Measurements from ENCODE around the gene POLR3GL. TPM values are rescaled to one million over a fixed set of nuclear protein-coding genes. Genes with fewer than 3 reads are reported as not detected.

Gene POLR3GL
- polyA plus RNA-seq, 1 donor from 2014 or later, result 38.6 TPM

GRCh38 chr1:145995148-145995881, 30.8 kb downstream of the POLR3GL start:
- Histone ChIP-seq H2AFZ (ENCODE audit: low read depth, low read length) (no peak overlapping the region), H3K9me3 (ENCODE audit: low read length) (no peaks in the 10 kb centered on the region), H3K79me2 (replicated peaks; ENCODE audit: insufficient read depth, low read length) (peaks cover 65% of the 10 kb centered on the region), H3K4me2 (ENCODE audit: low read length) (peak overlapping the region; percentile 100), H3K9me2 (ENCODE audit: insufficient read depth, low read length) (no peaks in the 10 kb centered on the region), H3K27ac (ENCODE audit: low read length) (peak overlapping the region; percentile 85), H3K36me3 (ENCODE audit: insufficient read depth, low read length) (peaks cover 29% of the 10 kb centered on the region), H3K27me3 (ENCODE audit: insufficient read depth, low read depth, low read length) (no peaks in the 10 kb centered on the region), H3F3A (ENCODE audit: insufficient read depth, low read length, poor library complexity, severe bottlenecking) (peaks cover 3% of the 10 kb centered on the region), H4K20me1 (ENCODE audit: insufficient read depth) (peaks cover 52% of the 10 kb centered on the region), H3K9ac (ENCODE audit: low read length) (peak overlapping the region; percentile 76), H3K4me3 (ENCODE audit: low read length) (peak overlapping the region; percentile 79)
- no peak for TF ChIP-seq POLR2AphosphoS5 (IDR thresholded peaks at IDR 0.05)
- no peak for TF ChIP-seq MXI1 (conservative IDR thresholded peaks at IDR 0.05; ENCODE audit: poor library complexity, severe bottlenecking)
- TF ChIP-seq RAD21 (conservative IDR thresholded peaks at IDR 0.05), result no peak
- TF ChIP-seq EP300 (conservative IDR thresholded peaks at IDR 0.05; ENCODE audit: poor library complexity, severe bottlenecking), result no peak
- no peak for TF ChIP-seq TAF1 (IDR thresholded peaks at IDR 0.05; ENCODE audit: low read depth)

DNA sequence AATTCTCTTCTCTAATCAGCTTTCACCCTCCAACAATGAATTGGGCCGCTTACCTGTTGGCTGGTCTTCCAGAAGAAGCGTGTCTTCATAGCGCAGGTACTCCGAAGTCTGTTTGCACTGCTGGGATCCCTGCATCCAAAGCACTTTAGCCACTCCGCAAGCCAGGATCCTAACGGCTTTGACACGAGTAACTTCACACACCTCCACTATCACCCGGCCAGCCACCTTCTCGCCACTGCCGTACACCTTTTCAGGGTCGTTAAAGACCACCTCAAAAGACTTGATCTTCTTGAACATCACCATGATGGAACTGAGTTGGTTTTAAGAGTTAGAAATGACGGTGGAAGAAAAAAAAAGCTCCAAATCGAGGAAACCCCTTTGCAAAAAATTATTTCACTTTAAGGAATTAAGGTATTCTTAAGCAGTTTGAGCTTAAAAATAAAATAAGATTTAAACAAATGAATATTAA, 31.5 kb downstream of the POLR3GL start:
- H3K4me2 ChIP-seq (ENCODE audit: low read length), result no peak overlapping the region
- H3K27me3 ChIP-seq (ENCODE audit: insufficient read depth, low read depth, low read length), result no peaks in the 10 kb centered on the region
- peaks cover 3% of the 10 kb centered on the region for H3F3A ChIP-seq (ENCODE audit: insufficient read depth, low read length, poor library complexity, severe bottlenecking)
- H2AFZ ChIP-seq (ENCODE audit: low read depth, low read length), result no peak overlapping the region
- H3K4me3 ChIP-seq (ENCODE audit: low read length), result peak overlapping the region; percentile 79
- H3K27ac ChIP-seq (ENCODE audit: low read length), result peak overlapping the region; percentile 85
- H3K79me2 ChIP-seq (replicated peaks; ENCODE audit: insufficient read depth, low read length), result peaks cover 59% of the 10 kb centered on the region
- no peak for TF ChIP-seq RAD21 (conservative IDR thresholded peaks at IDR 0.05)
- TF ChIP-seq REST (IDR thresholded peaks at IDR 0.05; ENCODE audit: borderline replicate concordance), result no peak
- no peak for TF ChIP-seq TAF1 (IDR thresholded peaks at IDR 0.05; ENCODE audit: low read depth)
- TF ChIP-seq MXI1 (conservative IDR thresholded peaks at IDR 0.05; ENCODE audit: poor library complexity, severe bottlenecking), result no peak
- TF ChIP-seq POLR2AphosphoS5 (IDR thresholded peaks at IDR 0.05), result no peak
- TF ChIP-seq SMC3 (conservative IDR thresholded peaks at IDR 0.05; ENCODE audit: poor library complexity), result no peak
- TF ChIP-seq EZH2 (IDR thresholded peaks at IDR 0.05; ENCODE audit: borderline replicate concordance, insufficient read depth, low read length, poor library complexity, severe bottlenecking), result no peak
- TF ChIP-seq, protein P1, sequence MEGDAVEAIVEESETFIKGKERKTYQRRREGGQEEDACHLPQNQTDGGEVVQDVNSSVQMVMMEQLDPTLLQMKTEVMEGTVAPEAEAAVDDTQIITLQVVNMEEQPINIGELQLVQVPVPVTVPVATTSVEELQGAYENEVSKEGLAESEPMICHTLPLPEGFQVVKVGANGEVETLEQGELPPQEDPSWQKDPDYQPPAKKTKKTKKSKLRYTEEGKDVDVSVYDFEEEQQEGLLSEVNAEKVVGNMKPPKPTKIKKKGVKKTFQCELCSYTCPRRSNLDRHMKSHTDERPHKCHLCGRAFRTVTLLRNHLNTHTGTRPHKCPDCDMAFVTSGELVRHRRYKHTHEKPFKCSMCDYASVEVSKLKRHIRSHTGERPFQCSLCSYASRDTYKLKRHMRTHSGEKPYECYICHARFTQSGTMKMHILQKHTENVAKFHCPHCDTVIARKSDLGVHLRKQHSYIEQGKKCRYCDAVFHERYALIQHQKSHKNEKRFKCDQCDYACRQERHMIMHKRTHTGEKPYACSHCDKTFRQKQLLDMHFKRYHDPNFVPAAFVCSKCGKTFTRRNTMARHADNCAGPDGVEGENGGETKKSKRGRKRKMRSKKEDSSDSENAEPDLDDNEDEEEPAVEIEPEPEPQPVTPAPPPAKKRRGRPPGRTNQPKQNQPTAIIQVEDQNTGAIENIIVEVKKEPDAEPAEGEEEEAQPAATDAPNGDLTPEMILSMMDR (IDR thresholded peaks at IDR 0.05; ENCODE audit: poor library complexity, severe bottlenecking), result no peak
- no peaks in the 10 kb centered on the region for H3K9me3 ChIP-seq (ENCODE audit: low read length)
- H4K20me1 ChIP-seq (ENCODE audit: insufficient read depth), result peaks cover 50% of the 10 kb centered on the region
- H3K9ac ChIP-seq (ENCODE audit: low read length), result peak overlapping the region; percentile 76
- peaks cover 29% of the 10 kb centered on the region for H3K36me3 ChIP-seq (ENCODE audit: insufficient read depth, low read length)
- no peaks in the 10 kb centered on the region for H3K9me2 ChIP-seq (ENCODE audit: insufficient read depth, low read length)
